Natural killer cell (primary cell): ENCODE results near the gene SAMD4A. TPM values are rescaled to one million over a fixed set of nuclear protein-coding genes. Genes with fewer than 3 reads are reported as not detected.
A peak's percentile ranks its signal among the peaks of the same experiment; 100 is the strongest.
"Not testable (repeated sequence)": the region's sequence is repeated elsewhere in the genome, so short reads cannot be mapped to it uniquely, and the experiment has no call there.

Experiments
- ATAC-seq, 3 donors: fragments of 150-1000 bp in 2 of 3; fragments of 200-7000 bp in 1 of 3; cut with Tn5 transposase; 1 replicate in 1 of 3; 2 replicates in 2 of 3; pipeline ENCODE4 v1.10.0; 2021; ENCODE audit warnings: mild to moderate bottlenecking in 2 of 3, moderate library complexity in 2 of 3
- DNase-seq, 2 donors: peaks; one replicate each; pipeline versions ENCODE4 v3.0.0 to v3.0.0-alpha.2; 2013 to 2021; ENCODE audit warnings: mixed read lengths in 1 of 2
- H3K27ac ChIP-seq: one replicate; pipeline ENCODE4 v1.5.1; 2013; ENCODE audit warnings: mild to moderate bottlenecking, low read length
- H3K27me3 ChIP-seq: one replicate; pipeline ENCODE4 v1.6.1; 2013; ENCODE audit warnings: low read length; ENCODE audit not compliant: control insufficient read depth, insufficient read depth
- H3K36me3 ChIP-seq: one replicate; pipeline ENCODE4 v1.6.1; 2013; ENCODE audit warnings: low read length; ENCODE audit not compliant: control insufficient read depth, insufficient read depth
- H3K4me1 ChIP-seq: one replicate; pipeline ENCODE4 v1.6.1; 2013; ENCODE audit warnings: low read length; ENCODE audit not compliant: control insufficient read depth, insufficient read depth
- H3K4me3 ChIP-seq: one replicate; pipeline ENCODE4 v1.5.1; 2013; ENCODE audit warnings: low read length
- H3K9me3 ChIP-seq: one replicate; pipeline ENCODE4 v1.6.1; 2013; ENCODE audit warnings: low read length; ENCODE audit not compliant: control insufficient read depth, insufficient read depth
- H3K27ac Mint-ChIP-seq, 2 donors: one replicate each; pipeline ENCODE4 v1.8.0; 2022; ENCODE audit warnings: mild to moderate bottlenecking in 2 of 2, mixed read lengths in 2 of 2, moderate library complexity in 1 of 2
- H3K27me3 Mint-ChIP-seq, 2 donors: one replicate each; pipeline ENCODE4 v1.8.0; 2022; ENCODE audit warnings: low read depth in 2 of 2, mixed read lengths in 2 of 2
- H3K36me3 Mint-ChIP-seq: one replicate; pipeline ENCODE4 v1.8.0; 2022; ENCODE audit warnings: mixed read lengths
- H3K4me1 Mint-ChIP-seq, 2 donors: one replicate each; pipeline ENCODE4 v1.8.0; 2022; ENCODE audit warnings: mixed read lengths in 2 of 2
- H3K4me3 Mint-ChIP-seq: one replicate; pipeline ENCODE4 v1.8.0; 2022; ENCODE audit warnings: mild to moderate bottlenecking, moderate library complexity, mixed read lengths
- H3K9me3 Mint-ChIP-seq, 2 donors: one replicate each; pipeline ENCODE4 v1.8.0; 2022; ENCODE audit warnings: mixed read lengths in 2 of 2
- WGBS: methylation state at CpG from one replicate; pipeline ENCODE4 v1.1.7; 2013; ENCODE audit warnings: missing lambda C conversion rate; ENCODE audit not compliant: insufficient coverage; 5-methylcytosine and 5-hydroxymethylcytosine counted together
- intact Hi-C: fragments of 100-400 bp; cut with micrococcal nuclease; formaldehyde crosslinking; loops from one replicate; pipeline ENCODE4 v1.14.2; 2022
- total RNA-seq, 4 donors: library from RNA; stranded (reverse); fragments of 120-200 nt in 1 of 4; gene quantifications; one replicate each; pipeline versions ENCODE4 v1.2.3 to v1.2.4, GENCODE V29; 2013 to 2022
- TF ChIP-seq, protein P1 (sequence below): fragments of 200-600 bp; IDR thresholded peaks from one replicate; pipeline ENCODE4 v1.8.0; 2022; ENCODE audit warnings: antibody characterized with exemption

SAMD4A gene
- total RNA-seq, 3 donors from 2014 or later (not counting 1 experiment from before 2014, with no cell fraction given): 0.70 to 1.6 (median 1.4) TPM

DNA sequence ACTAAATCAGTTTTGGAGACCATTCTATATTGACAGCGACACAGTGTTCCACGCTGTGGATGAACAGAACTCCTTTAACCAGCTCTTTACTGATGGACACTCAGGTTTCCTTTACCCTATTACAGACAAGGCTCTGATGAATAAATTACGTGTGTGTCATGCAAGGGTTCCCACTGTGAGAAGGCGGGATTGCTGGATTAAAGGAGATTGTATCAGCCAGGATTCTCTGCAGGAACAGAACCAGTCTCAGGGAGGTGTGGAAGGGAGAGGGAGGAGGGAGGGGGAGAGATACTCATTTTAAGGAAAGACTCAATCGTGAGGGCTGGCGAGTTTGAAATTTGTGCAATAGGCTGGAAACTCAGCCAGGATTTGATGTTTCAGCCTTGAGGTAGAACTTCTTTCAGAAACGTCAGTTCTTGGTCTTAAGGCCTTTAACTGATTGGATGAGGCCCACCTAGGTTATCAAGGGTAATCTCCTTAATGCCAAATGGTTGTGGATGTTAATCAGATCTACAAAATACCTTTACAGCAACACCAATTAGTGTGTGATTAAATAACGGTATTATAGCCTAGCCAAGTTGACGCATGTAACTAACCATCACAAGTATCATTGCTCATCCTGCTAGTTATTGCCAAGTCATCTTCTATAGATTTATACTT is 231.7 kb downstream of the SAMD4A start:
- Histone ChIP-seq H3K4me1 (no peaks in the 10 kb centered on the region), H3K27ac (no peak overlapping the region), H3K36me3 (no peaks in the 10 kb centered on the region), H3K27me3 (no peaks in the 10 kb centered on the region), H3K4me3 (no peak overlapping the region), H3K9me3 (peaks cover 5% of the 10 kb centered on the region)
- ATAC-seq: no peak
- H3K4me1 Mint-ChIP-seq: no peaks in the 10 kb centered on the region
- no peak overlapping the region for H3K27ac Mint-ChIP-seq
- H3K27me3 Mint-ChIP-seq: peaks cover 21 to 37% of the 10 kb centered on the region in 2 donors
- H3K36me3 Mint-ChIP-seq: no peaks in the 10 kb centered on the region
- TF ChIP-seq, protein P1, sequence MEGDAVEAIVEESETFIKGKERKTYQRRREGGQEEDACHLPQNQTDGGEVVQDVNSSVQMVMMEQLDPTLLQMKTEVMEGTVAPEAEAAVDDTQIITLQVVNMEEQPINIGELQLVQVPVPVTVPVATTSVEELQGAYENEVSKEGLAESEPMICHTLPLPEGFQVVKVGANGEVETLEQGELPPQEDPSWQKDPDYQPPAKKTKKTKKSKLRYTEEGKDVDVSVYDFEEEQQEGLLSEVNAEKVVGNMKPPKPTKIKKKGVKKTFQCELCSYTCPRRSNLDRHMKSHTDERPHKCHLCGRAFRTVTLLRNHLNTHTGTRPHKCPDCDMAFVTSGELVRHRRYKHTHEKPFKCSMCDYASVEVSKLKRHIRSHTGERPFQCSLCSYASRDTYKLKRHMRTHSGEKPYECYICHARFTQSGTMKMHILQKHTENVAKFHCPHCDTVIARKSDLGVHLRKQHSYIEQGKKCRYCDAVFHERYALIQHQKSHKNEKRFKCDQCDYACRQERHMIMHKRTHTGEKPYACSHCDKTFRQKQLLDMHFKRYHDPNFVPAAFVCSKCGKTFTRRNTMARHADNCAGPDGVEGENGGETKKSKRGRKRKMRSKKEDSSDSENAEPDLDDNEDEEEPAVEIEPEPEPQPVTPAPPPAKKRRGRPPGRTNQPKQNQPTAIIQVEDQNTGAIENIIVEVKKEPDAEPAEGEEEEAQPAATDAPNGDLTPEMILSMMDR: no peak
- 93% methylated on average over 9 of the region's 9 CpGs for WGBS
- intact Hi-C loops: no loop called here
- no peak for DNase-seq
- no peak overlapping the region for H3K4me3 Mint-ChIP-seq
- H3K9me3 Mint-ChIP-seq: peaks cover 3 to 5% of the 10 kb centered on the region in 2 donors

DNA sequence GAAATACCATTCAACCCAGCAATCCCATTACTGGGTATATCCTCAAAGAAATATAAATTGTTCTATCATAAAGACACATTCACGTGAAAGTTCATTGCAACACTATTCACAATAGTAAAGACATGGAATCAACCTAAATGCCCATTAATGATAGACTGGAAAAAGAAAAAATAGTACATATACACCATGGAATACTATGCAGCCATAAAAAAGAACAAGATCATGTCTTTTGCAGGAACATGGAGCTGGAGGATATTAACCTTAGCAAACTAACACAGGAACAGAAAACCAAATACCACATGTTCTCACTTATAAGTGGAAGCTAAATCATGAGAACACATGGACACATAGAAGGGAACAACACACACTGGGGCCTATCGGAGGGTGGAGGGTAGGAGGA is 234.6 kb downstream of the SAMD4A start:
- H3K4me1 Mint-ChIP-seq, H3K4me3 ChIP-seq, H3K27ac Mint-ChIP-seq, H3K27ac ChIP-seq, H3K36me3 ChIP-seq, H3K4me1 ChIP-seq, intact Hi-C loops, H3K9me3 Mint-ChIP-seq, H3K36me3 Mint-ChIP-seq, H3K4me3 Mint-ChIP-seq, H3K27me3 ChIP-seq, H3K9me3 ChIP-seq, DNase-seq, ATAC-seq: not testable (repeated sequence)
- H3K27me3 Mint-ChIP-seq: peaks cover 25 to 46% of the 10 kb centered on the region in 2 donors
- 100% methylated on average over 1 of the region's 2 CpGs for WGBS

DNA sequence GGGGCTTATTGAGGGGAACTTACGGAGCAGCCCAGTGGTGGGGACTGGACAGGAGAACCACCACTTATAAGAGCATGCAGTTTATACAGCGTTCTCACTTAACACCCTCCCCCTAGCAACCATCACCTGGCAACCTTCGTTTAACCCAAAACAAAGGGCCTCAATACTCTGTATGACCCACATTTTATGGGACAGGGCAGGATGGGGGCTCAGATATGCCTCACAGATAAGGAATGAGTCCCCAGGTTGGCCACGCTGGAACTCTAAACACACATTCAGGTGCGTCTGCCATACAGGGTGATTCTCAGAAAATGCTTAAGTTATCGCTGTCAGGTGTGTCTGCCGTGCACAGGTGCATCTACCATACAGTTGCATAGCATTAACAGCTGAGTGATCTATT is 236.5 kb downstream of the SAMD4A start:
- no peaks in the 10 kb centered on the region for H3K9me3 ChIP-seq
- Mint-ChIP-seq H3K4me3 (no peak overlapping the region), H3K27ac (no peak overlapping the region), H3K36me3 (no peaks in the 10 kb centered on the region), H3K9me3 (no peaks in the 10 kb centered on the region), H3K27me3 (peaks cover 25 to 35% of the 10 kb centered on the region in 2 donors), H3K4me1 (peaks cover 5 to 6% of the 10 kb centered on the region in 2 donors)
- H3K36me3 ChIP-seq: no peaks in the 10 kb centered on the region
- H3K4me3 ChIP-seq: no peak overlapping the region
- DNase-seq: peak in 1 of 2 donors; percentile 21
- no peaks in the 10 kb centered on the region for H3K27me3 ChIP-seq
- peaks cover 5% of the 10 kb centered on the region for H3K4me1 ChIP-seq
- no peak overlapping the region for H3K27ac ChIP-seq
- TF ChIP-seq, protein P1: no peak
- intact Hi-C loops: no loop called here
- peak in 1 of 3 donors; percentile 21 for ATAC-seq
- 73% methylated on average over 7 of the region's 7 CpGs for WGBS

DNA sequence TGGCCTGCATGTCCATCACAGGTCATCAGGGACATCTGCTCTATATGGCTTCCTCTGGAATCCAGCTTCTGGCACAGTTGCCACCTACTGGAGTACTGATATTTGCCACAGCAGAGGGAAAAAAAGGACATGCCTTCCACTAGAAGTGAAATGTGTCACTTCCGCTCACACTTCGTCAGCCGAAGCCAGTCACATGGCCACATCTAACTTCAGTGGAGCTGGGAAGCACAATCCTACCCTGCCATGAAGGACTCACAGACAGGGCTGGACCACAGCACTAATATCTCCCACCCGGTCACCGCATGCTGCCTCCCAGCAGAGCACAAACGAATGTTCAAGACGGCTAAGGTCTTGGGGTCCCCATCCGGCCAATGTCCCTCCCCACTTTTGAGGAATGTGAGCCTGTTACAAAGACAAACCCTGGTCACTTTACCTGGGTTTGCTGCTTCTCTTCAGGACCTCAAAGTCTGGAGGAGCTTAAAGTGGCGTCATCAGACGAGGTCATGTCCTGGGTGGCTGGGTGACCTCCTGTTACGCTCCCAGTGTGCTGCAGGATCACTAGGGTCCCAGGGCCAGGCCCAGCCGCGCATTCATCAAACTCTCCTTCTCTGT is 237.1 kb downstream of the SAMD4A start:
- Mint-ChIP-seq H3K27ac (no peak overlapping the region), H3K27me3 (peaks cover 25 to 35% of the 10 kb centered on the region in 2 donors), H3K9me3 (no peaks in the 10 kb centered on the region), H3K4me3 (no peak overlapping the region), H3K4me1 (peaks cover 5 to 6% of the 10 kb centered on the region in 2 donors), H3K36me3 (no peaks in the 10 kb centered on the region)
- no peaks in the 10 kb centered on the region for H3K9me3 ChIP-seq
- 95% methylated on average over 13 of the region's 13 CpGs for WGBS
- H3K4me1 ChIP-seq: peaks cover 5% of the 10 kb centered on the region
- no peaks in the 10 kb centered on the region for H3K27me3 ChIP-seq
- H3K4me3 ChIP-seq: no peak overlapping the region
- H3K36me3 ChIP-seq: no peaks in the 10 kb centered on the region
- TF ChIP-seq, protein P1: no peak
- DNase-seq (no peak), ATAC-seq (no peak)
- intact Hi-C loops: no loop called here
- no peak overlapping the region for H3K27ac ChIP-seq
